Measurements from ENCODE around the gene PIGN.
"Not testable (repeated sequence)": the region's sequence is repeated elsewhere in the genome, so short reads cannot be mapped to it uniquely, and the experiment has no call there.

PIGN gene

DNA sequence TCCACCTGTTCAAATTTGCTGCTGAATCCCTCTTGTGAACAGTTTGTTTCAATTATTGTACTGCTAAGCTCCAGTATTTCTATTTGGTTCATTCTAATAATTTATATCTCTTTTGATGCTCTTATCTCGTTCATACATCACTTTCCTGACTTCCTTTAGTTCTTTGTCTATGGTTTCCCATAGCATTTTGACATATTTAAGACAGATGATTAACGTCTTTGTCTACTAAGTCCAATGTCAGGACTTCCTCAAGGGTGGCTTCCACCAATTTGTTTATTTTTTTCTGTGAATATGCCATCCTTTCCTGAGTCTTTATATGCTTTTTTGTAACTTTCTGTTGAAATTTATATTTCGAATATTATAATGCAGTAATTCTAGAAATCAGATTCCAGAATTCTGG lies 9.6 kb downstream of the PIGN start:
- no peak for DNase-seq

DNA sequence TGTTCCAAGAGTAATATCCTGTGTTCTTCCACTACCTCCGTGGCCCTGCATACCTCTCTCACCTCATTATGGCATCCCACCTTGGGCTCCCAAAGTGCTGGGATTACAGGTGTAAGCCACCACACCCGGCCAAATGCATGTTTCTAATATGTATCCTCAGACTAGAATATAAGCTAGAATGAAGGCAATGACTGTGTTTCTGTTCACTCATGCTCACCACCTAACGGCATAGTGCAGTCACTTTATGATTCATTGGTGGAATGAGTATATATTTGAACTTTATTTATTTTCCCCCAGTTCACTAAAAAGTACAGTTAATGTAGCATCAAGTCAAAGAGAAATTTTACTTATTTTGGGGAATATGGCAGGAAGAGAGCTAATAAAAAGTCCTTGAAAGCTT lies 11.3 kb downstream of the PIGN start:
- DNase-seq: no peak

GRCh38 chr18:62172298-62172697 lies 14.6 kb downstream of the PIGN start:
- DNase-seq: no peak

DNA sequence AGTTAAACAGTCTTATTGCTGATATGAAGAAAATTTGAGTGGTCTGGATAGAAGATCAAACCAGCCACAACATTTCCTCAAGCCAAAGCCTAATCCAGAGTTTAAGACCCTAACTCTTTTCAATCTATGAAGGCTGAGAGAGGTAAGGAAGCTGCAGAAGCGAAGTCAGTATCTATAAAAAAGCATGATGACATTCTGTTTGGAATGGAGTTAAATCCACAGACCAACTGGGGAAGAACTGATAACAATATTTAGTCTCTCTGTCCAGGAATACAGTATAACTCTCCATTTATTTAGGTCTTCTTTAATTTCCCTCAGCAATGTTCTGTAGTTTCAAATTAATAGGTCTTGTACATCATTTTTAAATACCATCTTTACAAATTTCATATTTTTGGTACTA lies 16.0 kb downstream of the PIGN start:
- no peak for DNase-seq

GRCh38 chr18:62166524-62166923 lies 20.3 kb downstream of the PIGN start:
- DNase-seq: not testable (repeated sequence)

- DNase-seq: no peak
These were observed 21.3 kb downstream of the PIGN start for GRCh38 chr18:62165583-62165982.

GRCh38 chr18:62164855-62165487 lies 21.9 kb downstream of the PIGN start:
- DNase-seq: no peak

DNA sequence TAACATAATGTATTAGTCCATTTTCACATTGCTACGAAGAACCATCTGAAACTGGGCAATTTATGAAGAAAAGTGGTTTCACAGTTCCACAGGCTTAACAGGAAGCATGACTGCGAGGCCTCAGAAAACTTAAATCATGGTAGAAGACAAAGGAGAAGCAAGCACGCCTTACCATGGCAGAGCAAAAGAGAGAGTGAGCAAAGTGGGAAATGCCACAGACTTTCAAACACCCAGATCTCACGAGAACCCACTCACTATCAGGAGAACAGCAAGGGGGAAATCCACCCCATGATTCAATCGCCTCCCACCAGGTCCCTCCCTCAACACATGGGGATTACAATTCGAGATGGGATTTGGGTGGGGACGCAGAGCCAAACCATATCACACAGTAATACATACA lies 22.5 kb downstream of the PIGN start:
- DNase-seq: no peak

GRCh38 chr18:62157843-62158242 lies 29.0 kb downstream of the PIGN start:
- DNase-seq: no peak

DNA sequence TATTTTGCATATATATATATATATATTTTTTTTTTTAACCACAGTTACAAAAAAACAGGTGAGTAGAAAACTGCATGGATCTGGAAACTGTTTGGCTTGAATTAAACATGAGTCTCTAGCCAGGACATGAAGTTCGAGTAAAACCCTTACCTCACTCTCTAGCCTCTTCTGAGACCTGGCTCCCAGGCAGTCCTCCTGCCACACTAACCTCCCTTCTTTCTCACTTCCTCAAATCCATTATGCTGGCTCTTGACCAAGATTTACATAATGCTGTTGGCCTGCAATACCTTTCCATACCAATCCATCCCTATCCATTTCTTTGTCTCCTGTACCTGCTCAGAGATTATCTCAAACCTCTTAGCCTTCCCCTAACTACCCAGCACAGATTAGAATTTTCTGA lies 34.0 kb downstream of the PIGN start:
- no peak for DNase-seq

- DNase-seq: no peak
These were observed 35.6 kb downstream of the PIGN start for GRCh38 chr18:62151068-62151771.

DNA sequence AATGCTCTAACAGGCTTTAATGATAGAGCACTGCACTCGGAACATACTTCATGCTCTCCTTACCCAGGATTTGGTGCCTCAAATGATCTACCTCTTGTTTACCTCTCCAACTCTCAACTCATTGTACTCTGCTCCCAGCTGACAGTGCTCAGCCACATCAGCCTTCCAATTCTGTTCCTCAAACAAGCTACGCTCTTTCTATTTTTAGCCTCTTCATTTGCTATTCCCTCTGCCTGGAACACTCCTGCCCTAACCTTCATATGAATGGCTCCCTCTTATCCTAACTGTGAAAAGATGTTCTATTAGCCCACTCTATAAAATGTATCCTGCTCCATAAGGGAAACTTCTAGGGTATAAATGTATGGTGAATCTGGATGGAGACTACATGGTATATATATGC lies 42.5 kb downstream of the PIGN start:
- DNase-seq: no peak

DNA sequence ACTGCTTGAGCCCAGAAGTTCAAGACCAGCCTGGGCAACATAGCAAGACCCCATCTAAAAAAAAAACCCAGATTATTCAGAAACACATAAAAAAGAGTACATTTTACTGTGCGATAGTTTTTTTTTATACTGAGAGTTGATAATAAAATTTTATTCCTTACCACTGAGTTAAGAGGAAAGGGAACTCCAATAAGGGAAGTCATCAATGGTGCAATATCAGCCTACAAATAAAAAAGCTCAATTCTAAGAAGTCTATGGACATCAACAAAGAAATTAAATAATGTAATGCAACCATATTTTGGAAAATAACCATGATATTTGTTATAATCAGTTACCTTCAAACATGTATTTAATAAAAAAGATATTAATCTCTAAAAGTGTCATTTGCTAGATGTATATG lies 46.6 kb downstream of the PIGN start:
- DNase-seq: peak; percentile 27

- DNase-seq: no peak
These were observed 48.2 kb downstream of the PIGN start for GRCh38 chr18:62138461-62139235.

DNA sequence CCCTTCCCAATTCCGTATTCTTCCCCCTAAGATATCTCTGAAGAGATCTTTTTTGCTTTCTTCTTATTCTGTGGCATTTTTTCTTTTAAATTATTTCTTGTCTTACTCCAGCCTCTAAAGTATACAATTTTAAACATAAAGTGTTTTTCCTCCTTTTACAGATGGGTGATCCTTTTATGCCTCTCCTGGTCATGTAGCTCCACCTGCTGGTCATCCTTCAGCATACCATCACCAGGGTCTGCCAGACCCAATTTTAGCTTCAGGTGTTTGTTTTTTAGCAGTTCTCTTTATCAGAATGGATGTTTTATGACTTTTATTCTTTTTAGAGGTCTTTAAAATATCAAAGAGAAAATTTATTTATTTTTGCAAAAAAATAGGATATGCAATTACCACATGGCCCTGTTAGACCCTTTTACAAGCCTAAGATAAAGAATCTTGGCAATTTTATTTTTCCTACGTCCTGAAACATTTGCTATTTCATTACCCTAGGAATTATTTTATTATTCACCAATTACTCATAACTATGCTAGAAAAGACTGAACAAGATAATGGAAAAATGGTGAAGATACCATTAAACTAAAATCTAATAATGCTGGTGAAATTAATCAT lies 55.5 kb downstream of the PIGN start:
- peak; percentile 55 for DNase-seq

DNA sequence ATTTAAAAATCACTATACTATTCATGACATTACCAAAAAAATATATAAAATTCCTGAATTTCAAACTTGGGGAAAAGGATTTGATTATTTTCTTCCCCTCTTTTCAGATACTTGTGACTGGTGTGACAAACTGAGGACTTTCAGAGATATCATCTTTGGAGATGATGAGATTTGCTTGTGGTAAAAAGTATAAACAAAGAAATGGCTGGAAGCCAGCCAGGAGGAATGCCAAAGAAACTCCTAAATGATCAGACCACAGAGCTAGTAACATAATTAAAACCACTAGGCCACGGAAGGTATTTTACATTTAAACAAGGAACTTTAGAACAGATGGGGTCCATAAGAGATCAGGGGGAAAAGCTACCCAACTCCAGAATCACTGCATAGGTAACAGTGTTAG lies 58.7 kb downstream of the PIGN start:
- DNase-seq: no peak

- DNase-seq: no peak
These were observed 60.1 kb downstream of the PIGN start for GRCh38 chr18:62126737-62127136.

DNA sequence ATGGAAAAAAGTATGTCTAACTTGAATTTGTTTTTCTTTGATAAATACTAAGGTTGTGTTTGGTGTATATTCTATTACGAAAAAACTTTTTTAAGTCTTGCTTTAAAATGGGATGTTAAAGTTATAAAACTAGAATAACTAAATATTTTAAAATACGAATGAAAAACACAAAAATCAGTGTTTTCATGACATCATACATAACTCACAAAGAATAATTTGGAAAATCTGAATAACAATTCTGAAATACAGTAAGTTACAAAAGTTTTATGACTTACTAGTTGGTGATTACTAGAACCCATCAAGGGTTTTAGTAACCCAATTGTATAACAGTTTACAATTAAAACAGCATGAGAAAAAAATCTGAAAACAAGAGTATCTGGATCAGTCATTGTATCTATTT lies 61.2 kb downstream of the PIGN start:
- no peak for DNase-seq

DNA sequence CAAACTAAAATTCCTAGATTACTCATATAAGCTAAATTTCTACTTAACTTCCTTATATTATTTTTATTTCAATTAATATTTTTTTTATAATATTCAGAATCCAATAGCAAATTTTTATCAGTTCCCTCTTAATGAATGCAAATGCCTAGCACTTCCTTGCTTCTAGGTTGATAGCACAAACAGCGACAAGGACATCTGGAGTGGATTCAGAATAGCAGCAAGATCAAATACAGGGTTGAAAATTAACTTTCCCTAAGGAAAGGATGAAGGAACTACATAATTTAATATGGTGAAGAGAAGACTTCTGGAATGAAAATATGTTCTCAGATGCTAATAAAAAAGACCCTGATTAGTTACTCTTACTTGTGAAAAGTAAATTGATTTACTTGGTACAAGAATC lies 64.5 kb downstream of the PIGN start:
- DNase-seq: no peak

GRCh38 chr18:62119884-62120283 lies 67.0 kb downstream of the PIGN start:
- no peak for DNase-seq

- DNase-seq: no peak
These were observed 68.5 kb downstream of the PIGN start for GRCh38 chr18:62118328-62118727.

DNA sequence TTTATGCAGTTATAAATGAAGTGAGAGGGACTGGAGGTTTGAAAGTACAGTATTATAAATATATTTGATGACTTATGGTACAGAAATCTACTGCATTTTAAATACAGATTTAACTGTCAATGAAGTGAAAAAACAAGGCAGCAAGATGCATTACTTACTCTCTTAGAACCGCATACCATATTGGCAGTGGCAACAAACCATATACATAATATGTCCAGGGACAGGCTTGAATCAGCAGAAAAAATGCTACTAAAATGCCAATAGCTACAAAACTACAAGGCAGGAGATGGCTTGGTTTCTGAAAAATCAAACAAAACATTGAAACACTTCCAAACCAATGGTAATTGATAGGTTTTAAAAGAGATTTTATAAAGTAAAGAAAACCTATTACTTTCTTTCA lies 77.2 kb downstream of the PIGN start:
- no peak for DNase-seq

DNA sequence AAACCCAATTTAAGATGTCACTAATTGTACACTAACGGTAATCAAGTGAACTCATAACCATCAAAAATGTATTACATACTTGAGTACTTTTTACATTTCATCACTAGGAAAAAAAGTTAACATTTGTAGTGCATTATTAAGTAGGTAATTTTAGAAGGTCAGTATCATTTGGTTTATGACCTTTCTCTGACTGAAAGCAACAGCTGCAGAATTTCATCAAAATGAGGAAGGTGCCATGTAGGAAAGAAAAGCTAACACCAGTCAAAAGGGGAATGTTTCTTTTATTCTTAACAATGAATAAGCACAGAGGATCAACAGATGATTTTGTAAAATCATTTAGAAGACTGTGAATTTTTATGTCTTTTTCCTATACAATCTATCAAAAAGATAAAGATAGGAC lies 79.0 kb downstream of the PIGN start:
- no peak for DNase-seq

- no peak for DNase-seq
These were observed 80.6 kb downstream of the PIGN start for GRCh38 chr18:62106271-62106670.

Measured in inflammatory macrophage treated with lipopolysaccharide for 4 hours (primary cell).